T-helper 2 cell treated with Interferon-gamma antibody and Interleukin-4, amounts not matched to agents 5 μg/mL and 100 μg/mL, for 36 hours (primary cell): ENCODE data around the gene RERE.
A peak's percentile ranks its signal among the peaks of the same experiment; 100 is the strongest.
"Not testable (repeated sequence)": the region's sequence is repeated elsewhere in the genome, so short reads cannot be mapped to it uniquely, and the experiment has no call there.

Experiments used
- DNase-seq: peaks from one replicate; pipeline ENCODE4 v3.0.0; 2021; ENCODE audit warnings: low spot score
- H3K27ac Mint-ChIP-seq: one replicate; pipeline ENCODE4 v1.8.0; 2021; ENCODE audit warnings: mild to moderate bottlenecking, mixed read lengths
- H3K27me3 Mint-ChIP-seq: one replicate; pipeline ENCODE4 v1.8.0; 2021; ENCODE audit warnings: low read depth, mixed read lengths
- H3K36me3 Mint-ChIP-seq: one replicate; pipeline ENCODE4 v1.8.0; 2021; ENCODE audit warnings: low read depth, mixed read lengths
- H3K4me1 Mint-ChIP-seq: one replicate; pipeline ENCODE4 v1.8.0; 2021; ENCODE audit warnings: low read depth, mixed read lengths
- H3K4me3 Mint-ChIP-seq: one replicate; pipeline ENCODE4 v1.8.0; 2022; ENCODE audit warnings: mild to moderate bottlenecking, moderate library complexity, mixed read lengths
- H3K9me3 Mint-ChIP-seq: one replicate; pipeline ENCODE4 v1.8.0; 2021; ENCODE audit warnings: mixed read lengths

Gene RERE

DNA sequence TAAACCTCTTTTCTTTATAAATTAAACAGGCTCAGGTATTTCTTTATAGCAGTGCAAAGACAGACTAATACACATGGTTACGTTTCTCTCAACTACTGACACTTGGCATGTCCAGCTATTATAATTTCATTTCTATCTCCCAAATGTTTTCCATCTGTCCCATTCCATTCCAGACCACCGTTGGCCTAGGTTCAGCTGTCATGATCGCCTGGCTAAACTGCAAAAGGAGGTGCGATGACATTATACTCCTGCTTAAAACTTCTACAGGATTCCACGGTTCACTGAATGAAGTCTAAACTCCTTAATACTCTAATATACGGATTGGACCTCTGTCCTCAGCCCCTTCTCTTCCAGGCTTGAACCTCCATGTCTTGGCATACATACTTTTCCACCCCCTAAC is 72.1 kb downstream of the RERE start:
- Mint-ChIP-seq H3K9me3 (peaks cover 9% of the 10 kb centered on the region), H3K36me3 (peaks cover 9% of the 10 kb centered on the region), H3K27me3 (no peaks in the 10 kb centered on the region), H3K4me1 (peaks cover 14% of the 10 kb centered on the region), H3K27ac (no peak overlapping the region), H3K4me3 (no peak overlapping the region)
- no peak for DNase-seq

DNA sequence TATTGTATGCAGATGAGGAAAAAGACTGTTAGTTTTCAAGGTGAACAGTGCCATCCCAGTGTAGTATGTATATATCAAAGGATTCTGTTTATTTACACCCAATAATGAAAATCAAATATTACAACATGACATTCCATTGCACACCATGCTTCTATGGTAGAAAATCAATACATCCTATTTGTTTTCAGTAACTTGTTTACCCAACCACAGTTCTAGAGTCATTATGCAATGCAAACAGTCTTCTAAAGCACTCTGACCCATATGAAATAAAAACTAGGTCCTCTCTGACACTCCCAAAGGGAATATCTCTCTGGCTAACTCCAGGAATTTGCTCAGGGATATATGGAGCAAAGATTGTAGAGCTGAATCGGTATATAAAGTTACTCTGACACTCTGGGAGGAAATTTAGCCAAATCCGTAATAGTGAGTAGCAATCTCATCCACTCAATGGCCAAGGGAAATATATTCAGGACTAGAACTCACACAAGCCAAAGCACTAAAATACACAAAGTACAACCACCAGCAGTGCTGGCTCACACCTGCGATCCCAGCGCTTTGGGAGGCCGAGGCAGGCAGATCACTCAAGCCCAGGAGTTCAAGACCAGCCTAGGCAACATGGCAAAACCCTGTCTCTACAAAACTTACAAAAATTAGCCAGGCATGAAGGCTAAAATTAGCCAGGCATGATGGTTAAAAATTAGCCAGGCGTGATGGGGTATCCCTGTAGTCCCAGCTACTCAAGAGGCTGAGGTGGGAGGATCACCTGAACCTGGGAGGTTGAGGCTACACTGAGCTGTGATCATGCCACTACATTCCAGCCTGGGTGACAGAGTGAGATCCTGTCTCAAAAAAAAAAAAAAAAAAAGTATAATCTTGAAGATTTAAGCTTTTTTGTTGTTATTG is 75.2 kb downstream of the RERE start:
- Mint-ChIP-seq H3K4me1 (peaks cover 10% of the 10 kb centered on the region), H3K36me3 (peaks cover 18% of the 10 kb centered on the region), H3K4me3 (no peak overlapping the region), H3K9me3 (peaks cover 28% of the 10 kb centered on the region), H3K27me3 (no peaks in the 10 kb centered on the region), H3K27ac (no peak overlapping the region)
- no peak for DNase-seq

DNA sequence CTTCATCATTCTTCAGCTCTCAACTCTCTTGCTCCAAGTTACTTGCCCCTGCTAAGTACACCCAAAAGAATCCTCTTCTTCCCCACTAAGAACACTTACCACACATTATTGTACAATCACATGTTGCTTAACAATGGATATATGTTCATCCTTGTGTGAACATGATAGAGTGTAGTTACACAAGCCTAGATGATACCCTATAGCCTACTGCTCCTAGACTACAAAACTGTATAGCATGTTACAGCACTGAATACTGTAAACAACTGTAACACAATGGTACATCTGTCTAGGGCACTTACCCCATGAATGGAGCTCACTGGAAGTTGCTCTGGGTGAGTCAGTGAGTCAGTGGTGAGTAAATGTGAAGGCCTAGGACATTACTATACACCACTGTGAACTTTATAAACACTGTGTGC is 77.4 kb downstream of the RERE start:
- H3K27ac Mint-ChIP-seq = no peak overlapping the region
- peaks cover 18% of the 10 kb centered on the region for H3K36me3 Mint-ChIP-seq
- no peak overlapping the region for H3K4me3 Mint-ChIP-seq
- no peaks in the 10 kb centered on the region for H3K27me3 Mint-ChIP-seq
- peaks cover 28% of the 10 kb centered on the region for H3K9me3 Mint-ChIP-seq
- H3K4me1 Mint-ChIP-seq = peaks cover 1% of the 10 kb centered on the region
- no peak for DNase-seq

DNA sequence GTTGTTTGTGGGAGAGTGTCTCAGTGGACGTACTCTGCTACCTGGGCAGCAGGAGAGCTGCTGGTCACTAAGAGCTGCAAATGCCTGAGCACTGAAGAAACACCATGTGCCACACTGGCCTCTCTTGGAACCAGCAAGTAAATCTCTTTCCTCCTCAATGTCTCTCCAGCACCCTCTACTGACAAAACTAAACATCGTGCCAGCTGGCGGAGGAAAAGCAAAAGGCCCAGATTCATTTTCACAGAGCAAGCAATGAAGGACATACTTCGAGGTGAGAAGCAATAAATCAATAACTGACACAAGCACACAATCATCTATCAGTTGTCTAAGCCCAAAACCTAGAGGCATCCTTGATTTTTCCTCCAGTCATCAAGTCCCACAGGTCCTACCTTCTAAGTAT is 78.1 kb downstream of the RERE start:
- peaks cover under 1% of the 10 kb centered on the region for H3K4me1 Mint-ChIP-seq
- H3K4me3 Mint-ChIP-seq = no peak overlapping the region
- H3K36me3 Mint-ChIP-seq = peaks cover 20% of the 10 kb centered on the region
- H3K9me3 Mint-ChIP-seq = peaks cover 28% of the 10 kb centered on the region
- no peaks in the 10 kb centered on the region for H3K27me3 Mint-ChIP-seq
- no peak for DNase-seq
- no peak overlapping the region for H3K27ac Mint-ChIP-seq

DNA sequence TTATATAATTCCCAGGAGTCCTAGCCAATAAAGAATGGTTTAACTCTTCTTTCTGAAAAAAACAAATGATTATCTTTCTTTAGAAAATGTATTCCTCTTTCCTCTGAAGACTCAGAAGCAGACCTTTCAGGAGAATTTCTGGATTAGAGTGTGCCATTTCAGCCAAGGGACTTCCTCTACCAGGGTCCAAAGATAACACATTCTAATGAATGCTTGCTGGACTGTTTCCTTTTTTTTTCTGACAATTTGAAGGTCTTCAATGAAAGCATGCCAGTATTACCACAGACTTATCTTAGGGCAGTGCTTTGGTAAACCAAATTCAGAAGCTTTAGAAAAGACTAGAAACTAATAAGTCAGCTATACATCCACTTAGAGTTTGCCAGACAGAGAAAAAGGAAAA is 80.5 kb downstream of the RERE start:
- peaks cover 2% of the 10 kb centered on the region for H3K4me1 Mint-ChIP-seq
- no peak overlapping the region for H3K4me3 Mint-ChIP-seq
- no peaks in the 10 kb centered on the region for H3K27me3 Mint-ChIP-seq
- H3K27ac Mint-ChIP-seq = no peak overlapping the region
- DNase-seq = no peak
- H3K9me3 Mint-ChIP-seq = peaks cover 33% of the 10 kb centered on the region
- H3K36me3 Mint-ChIP-seq = peaks cover 25% of the 10 kb centered on the region

DNA sequence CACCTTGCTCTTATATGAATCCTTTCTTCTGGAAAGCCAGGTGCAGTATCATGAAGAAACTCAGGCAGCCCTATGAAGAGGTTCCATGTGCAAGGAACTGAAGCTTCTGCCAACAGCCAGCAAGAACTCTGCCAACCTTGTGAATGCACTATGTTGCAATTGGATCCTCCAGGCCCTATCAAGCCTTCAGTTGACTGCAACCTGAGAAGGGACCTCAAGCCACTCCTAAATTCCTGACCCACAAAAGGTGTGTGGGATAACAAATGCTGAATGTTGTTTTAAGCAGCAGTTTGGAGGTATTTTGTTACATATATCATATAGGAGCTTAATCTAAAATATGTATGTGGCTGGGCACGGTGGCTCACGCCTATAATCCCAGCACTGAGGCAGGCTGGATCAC is 84.0 kb downstream of the RERE start:
- peaks cover 7% of the 10 kb centered on the region for H3K4me1 Mint-ChIP-seq
- DNase-seq = no peak
- peaks cover 19% of the 10 kb centered on the region for H3K36me3 Mint-ChIP-seq
- H3K9me3 Mint-ChIP-seq = peaks cover 19% of the 10 kb centered on the region
- no peaks in the 10 kb centered on the region for H3K27me3 Mint-ChIP-seq
- no peak overlapping the region for H3K27ac Mint-ChIP-seq
- no peak overlapping the region for H3K4me3 Mint-ChIP-seq

DNA sequence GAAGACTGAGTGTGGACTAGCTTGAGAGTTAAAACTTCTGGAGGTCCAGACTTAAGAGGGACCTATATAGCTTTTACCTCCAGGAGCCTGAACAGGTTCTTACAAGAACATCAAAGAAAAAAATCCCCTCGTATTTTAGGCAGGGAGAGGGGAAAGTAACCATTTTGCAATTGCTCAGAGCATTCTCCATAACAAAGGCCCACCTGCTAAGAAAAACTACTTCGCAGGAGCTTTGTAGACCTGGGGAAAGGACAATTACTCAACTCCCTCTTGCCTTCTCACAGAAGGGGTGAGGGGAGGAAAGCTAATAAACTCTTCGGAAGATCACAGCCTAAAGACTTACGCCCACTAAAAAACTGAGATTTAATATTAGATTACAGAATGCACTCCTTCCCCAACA is 86.3 kb downstream of the RERE start:
- Mint-ChIP-seq H3K27ac (no peak overlapping the region), H3K4me3 (no peak overlapping the region), H3K27me3 (no peaks in the 10 kb centered on the region), H3K4me1 (peaks cover 13% of the 10 kb centered on the region), H3K36me3 (peaks cover 16% of the 10 kb centered on the region), H3K9me3 (peaks cover 17% of the 10 kb centered on the region)
- no peak for DNase-seq

DNA sequence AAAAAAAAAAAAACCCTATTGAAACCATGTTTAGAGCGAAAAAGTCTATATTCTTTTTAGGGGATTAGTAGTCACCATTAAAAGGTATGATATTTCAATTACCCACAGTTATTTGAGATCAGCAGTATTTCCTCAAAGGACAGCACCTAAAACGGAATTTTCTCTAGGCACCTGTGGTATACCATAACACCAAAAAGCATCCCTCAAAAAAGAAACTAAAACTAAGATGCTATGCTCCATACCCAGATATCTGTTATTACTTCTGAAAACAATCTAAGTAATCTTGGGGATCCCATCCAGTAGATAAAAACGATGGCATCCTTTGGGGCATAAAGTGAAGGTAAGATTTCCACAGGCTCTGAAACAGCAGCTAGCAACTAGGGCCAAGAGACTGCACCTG is 89.0 kb downstream of the RERE start:
- H3K4me3 Mint-ChIP-seq = no peak overlapping the region
- H3K27me3 Mint-ChIP-seq = no peaks in the 10 kb centered on the region
- DNase-seq = no peak
- H3K27ac Mint-ChIP-seq = no peak overlapping the region
- peaks cover 17% of the 10 kb centered on the region for H3K9me3 Mint-ChIP-seq
- peaks cover 14% of the 10 kb centered on the region for H3K36me3 Mint-ChIP-seq
- peaks cover 18% of the 10 kb centered on the region for H3K4me1 Mint-ChIP-seq

DNA sequence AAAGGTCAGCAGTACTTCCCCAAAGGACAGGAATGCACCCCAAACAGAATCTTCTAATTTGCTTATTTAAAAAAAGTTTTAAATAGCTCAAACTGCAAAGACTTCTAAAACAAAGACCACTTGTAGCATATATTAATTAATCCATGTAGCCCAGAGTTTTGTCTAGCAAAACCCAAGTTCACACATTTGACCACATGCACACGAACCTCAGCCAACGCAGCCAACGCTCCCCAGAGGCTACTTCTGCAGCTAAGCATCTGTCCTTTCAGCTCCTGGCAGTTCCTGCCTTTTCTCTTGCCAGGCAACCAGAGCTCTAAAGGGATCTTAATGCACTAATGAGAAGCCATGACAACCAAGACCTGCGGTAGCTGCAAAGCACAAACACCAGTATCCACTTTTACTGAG is 89.6 kb downstream of the RERE start:
- H3K4me1 Mint-ChIP-seq = peaks cover 22% of the 10 kb centered on the region
- H3K4me3 Mint-ChIP-seq = no peak overlapping the region
- H3K27ac Mint-ChIP-seq = no peak overlapping the region
- H3K36me3 Mint-ChIP-seq = peaks cover 14% of the 10 kb centered on the region
- DNase-seq = no peak
- H3K27me3 Mint-ChIP-seq = no peaks in the 10 kb centered on the region
- H3K9me3 Mint-ChIP-seq = peaks cover 17% of the 10 kb centered on the region

DNA sequence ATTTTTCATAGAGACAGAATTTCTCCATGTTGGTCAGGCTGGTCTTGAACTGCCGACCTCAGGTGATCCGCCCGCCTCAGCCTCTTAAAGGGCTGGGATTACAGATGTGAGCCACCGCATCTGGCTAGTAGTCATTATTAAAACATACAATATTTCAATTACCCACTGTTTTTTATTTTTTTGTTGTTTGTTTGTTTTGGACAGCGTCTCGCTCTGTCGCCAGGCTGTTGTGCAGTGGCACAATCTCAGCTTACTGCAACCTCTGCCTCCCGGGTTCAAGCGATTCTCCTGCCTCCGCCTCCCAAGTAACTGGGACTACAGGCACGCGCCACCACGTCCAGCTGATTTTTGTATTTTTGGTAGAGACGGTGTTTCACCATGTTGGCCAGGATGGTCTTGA is 90.1 kb downstream of the RERE start:
- H3K4me1 Mint-ChIP-seq = peaks cover 25% of the 10 kb centered on the region
- H3K36me3 Mint-ChIP-seq = peaks cover 13% of the 10 kb centered on the region
- not testable (repeated sequence) for H3K27me3 Mint-ChIP-seq, H3K27ac Mint-ChIP-seq, H3K4me3 Mint-ChIP-seq, DNase-seq
- H3K9me3 Mint-ChIP-seq = peaks cover 16% of the 10 kb centered on the region

DNA sequence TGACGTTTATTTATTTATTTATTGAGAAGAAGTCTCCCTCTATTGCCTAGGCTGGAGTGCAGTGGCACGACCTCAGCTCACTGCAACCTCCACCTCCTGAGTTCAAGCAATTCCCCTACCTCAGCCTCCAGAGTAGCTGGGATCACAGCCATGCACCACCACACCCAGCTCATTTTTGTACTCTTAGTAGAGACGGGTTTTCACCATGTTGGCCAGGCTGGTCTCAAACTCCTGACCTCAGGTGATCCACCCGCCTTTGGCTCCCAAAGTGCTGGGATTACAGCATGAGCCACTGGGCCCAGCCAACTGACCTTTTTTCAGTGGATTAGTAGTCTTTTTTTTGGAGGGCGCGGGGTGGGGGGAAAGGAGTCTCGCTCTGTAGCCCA is 90.6 kb downstream of the RERE start:
- DNase-seq, H3K36me3 Mint-ChIP-seq, H3K4me3 Mint-ChIP-seq, H3K27me3 Mint-ChIP-seq, H3K27ac Mint-ChIP-seq: not testable (repeated sequence)
- Mint-ChIP-seq H3K9me3 (peaks cover 11% of the 10 kb centered on the region), H3K4me1 (peaks cover 28% of the 10 kb centered on the region)

DNA sequence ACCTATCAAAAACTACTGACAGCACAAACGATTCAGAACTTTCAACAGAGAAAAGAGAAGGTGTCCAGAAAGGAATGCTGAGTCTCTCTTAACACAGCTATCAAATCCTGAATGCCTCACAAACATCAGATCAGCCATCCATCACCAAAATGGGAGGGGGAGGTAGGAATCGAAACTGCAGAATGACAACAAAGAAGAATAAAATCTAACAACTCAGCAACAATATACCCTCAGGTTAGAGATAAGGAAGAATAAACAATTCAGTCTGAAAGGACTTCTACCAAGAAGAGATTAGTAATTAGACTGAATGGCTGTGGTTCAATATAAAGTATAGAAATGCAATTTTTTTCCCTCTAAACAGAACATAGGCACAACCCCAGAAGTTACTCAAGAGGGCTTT is 94.4 kb downstream of the RERE start:
- no peaks in the 10 kb centered on the region for H3K9me3 Mint-ChIP-seq
- peak overlapping the region; percentile 33 for H3K4me3 Mint-ChIP-seq
- H3K27me3 Mint-ChIP-seq = no peaks in the 10 kb centered on the region
- DNase-seq = no peak
- peak overlapping the region; percentile 39 for H3K27ac Mint-ChIP-seq
- peaks cover 1% of the 10 kb centered on the region for H3K36me3 Mint-ChIP-seq
- peaks cover 36% of the 10 kb centered on the region for H3K4me1 Mint-ChIP-seq

DNA sequence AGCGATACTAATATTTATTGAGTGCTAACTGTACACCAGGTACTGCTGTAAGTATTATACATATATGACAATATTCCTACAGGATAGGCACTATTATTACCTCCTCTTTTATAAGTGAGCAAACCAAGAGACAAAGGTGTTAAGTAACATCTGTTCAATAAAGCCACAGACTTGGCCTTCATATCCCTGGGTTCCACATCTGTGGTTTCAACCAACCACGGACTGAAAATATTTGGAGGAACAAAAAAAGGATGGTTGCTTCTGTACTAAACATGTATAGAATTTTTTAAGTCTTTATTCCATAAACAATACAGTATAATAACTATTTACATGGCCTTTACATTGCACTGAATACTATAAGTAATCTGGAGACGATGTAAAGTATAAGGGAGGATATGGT is 95.1 kb downstream of the RERE start:
- peaks cover 1% of the 10 kb centered on the region for H3K36me3 Mint-ChIP-seq
- no peaks in the 10 kb centered on the region for H3K9me3 Mint-ChIP-seq
- no peak for DNase-seq
- peaks cover 41% of the 10 kb centered on the region for H3K4me1 Mint-ChIP-seq
- H3K27ac Mint-ChIP-seq = no peak overlapping the region
- no peak overlapping the region for H3K4me3 Mint-ChIP-seq
- no peaks in the 10 kb centered on the region for H3K27me3 Mint-ChIP-seq

DNA sequence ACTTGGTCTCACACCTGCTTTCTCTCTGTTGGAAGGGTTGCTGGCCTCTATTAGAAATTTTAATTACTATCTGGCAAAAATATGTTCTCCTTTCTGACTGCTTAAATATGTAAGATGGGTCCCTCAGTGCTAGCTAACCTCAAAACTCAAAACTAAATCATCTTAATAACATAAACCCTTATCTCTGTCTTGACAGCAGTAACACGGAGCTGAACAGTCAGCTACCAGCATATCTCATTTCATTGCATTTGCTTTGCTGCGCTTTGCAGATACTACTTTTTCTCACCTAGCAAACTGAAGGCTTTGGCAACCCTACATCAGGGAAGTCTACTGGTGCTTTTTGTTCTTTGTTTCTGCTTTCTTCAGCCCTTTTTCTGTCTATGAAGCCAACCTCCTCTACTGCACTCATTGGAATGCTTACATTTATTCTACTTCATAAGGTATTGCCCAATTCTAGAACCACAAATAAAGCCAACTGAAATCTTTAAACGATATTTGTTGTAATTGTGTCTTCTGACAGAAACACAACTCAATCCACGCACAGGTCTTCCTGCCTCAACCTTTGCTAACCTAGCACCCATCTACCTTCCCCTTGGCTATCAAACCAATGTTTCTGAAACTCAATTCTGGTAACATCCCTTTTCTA is 95.6 kb downstream of the RERE start:
- no peaks in the 10 kb centered on the region for H3K27me3 Mint-ChIP-seq

More for the DNA sequence above, 95.6 kb downstream of the RERE start:
- H3K4me3 Mint-ChIP-seq = no peak overlapping the region
- H3K4me1 Mint-ChIP-seq = peaks cover 41% of the 10 kb centered on the region
- H3K27ac Mint-ChIP-seq = no peak overlapping the region
- peaks cover 1% of the 10 kb centered on the region for H3K36me3 Mint-ChIP-seq
- no peaks in the 10 kb centered on the region for H3K9me3 Mint-ChIP-seq
- no peak for DNase-seq
